GM21515 (cell line): ENCODE data around the gene EHMT1.

Experiments
- ATAC-seq: cut with Tn5 transposase; IDR thresholded peaks from one replicate; pipeline ENCODE4 v1.9.1; 2021; ENCODE audit not compliant: unreplicated experiment

The EHMT1 gene

GRCh38 chr9:137643921-137644320 lies 25.1 kb downstream of the EHMT1 start:
- no peak for ATAC-seq

GRCh38 chr9:137645211-137645610 lies 26.4 kb downstream of the EHMT1 start:
- ATAC-seq = no peak

GRCh38 chr9:137646341-137646740 lies 27.5 kb downstream of the EHMT1 start:
- ATAC-seq = no peak

- ATAC-seq = no peak
Observed at GRCh38 chr9:137647096-137647714, 28.4 kb downstream of the EHMT1 start.

GRCh38 chr9:137648396-137648795 lies 29.6 kb downstream of the EHMT1 start:
- no peak for ATAC-seq

- ATAC-seq = no peak
Observed at GRCh38 chr9:137649553-137649952, 30.7 kb downstream of the EHMT1 start.

GRCh38 chr9:137650259-137650658 lies 31.5 kb downstream of the EHMT1 start:
- no peak for ATAC-seq

- no peak for ATAC-seq
Observed at GRCh38 chr9:137650779-137651178, 32.0 kb downstream of the EHMT1 start.

GRCh38 chr9:137656416-137656815 lies 37.6 kb downstream of the EHMT1 start:
- no peak for ATAC-seq

- no peak for ATAC-seq
Observed at GRCh38 chr9:137657606-137658005, 38.8 kb downstream of the EHMT1 start.

- ATAC-seq = no peak
Observed at GRCh38 chr9:137658781-137659180, 40.0 kb downstream of the EHMT1 start.

GRCh38 chr9:137660144-137660543 lies 41.3 kb downstream of the EHMT1 start:
- ATAC-seq = no peak

- ATAC-seq = no peak
Observed at GRCh38 chr9:137663584-137663983, 44.8 kb downstream of the EHMT1 start.

GRCh38 chr9:137664676-137665075 lies 45.9 kb downstream of the EHMT1 start:
- no peak for ATAC-seq

GRCh38 chr9:137665226-137665625 lies 46.4 kb downstream of the EHMT1 start:
- no peak for ATAC-seq

GRCh38 chr9:137665697-137666512 lies 47.1 kb downstream of the EHMT1 start:
- ATAC-seq = no peak

GRCh38 chr9:137666513-137666822 lies 47.7 kb downstream of the EHMT1 start:
- no peak for ATAC-seq

GRCh38 chr9:137666955-137667670 lies 48.3 kb downstream of the EHMT1 start:
- no peak for ATAC-seq

GRCh38 chr9:137668203-137668602 lies 49.4 kb downstream of the EHMT1 start:
- ATAC-seq = no peak

- ATAC-seq = no peak
Observed at GRCh38 chr9:137669261-137669672, 50.5 kb downstream of the EHMT1 start.

- ATAC-seq = no peak
Observed at GRCh38 chr9:137670391-137671195, 51.8 kb downstream of the EHMT1 start.
